Inflammatory macrophage treated with lipopolysaccharide for 4 hours (primary cell): ENCODE results near the gene POLG2.

Experiments
- DNase-seq: peaks from one replicate; pipeline ENCODE4 v3.0.0-alpha.2; 2020

POLG2 gene

GRCh38 chr17:64496786-64497564 is at the start of gene POLG2:
Gene POLG2, minus strand, starts transcription at chr17:64497054. Its CDS starts 86 bp downstream, at chr17:64496968.
- peak; percentile 94 for DNase-seq

DNA sequence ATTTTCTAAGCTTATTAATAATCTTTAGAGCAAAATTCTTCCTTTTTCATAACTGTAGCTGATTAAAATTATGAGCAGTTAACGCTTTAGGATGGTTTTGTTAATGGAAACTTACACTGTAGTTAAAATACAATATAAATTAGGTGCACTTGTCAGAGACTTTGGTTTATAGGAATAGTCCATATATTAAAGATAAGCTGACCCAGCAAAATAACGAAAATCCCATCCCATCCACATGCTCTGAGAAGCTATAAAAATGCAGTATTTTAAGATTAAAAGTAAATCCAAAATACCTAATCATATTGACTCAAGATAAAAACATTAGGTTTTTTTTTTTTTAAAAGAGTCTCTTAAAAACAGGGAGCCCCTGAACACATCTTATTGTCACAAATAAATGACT is 47.9 kb upstream of the POLG2 start:
- DNase-seq: no peak

DNA sequence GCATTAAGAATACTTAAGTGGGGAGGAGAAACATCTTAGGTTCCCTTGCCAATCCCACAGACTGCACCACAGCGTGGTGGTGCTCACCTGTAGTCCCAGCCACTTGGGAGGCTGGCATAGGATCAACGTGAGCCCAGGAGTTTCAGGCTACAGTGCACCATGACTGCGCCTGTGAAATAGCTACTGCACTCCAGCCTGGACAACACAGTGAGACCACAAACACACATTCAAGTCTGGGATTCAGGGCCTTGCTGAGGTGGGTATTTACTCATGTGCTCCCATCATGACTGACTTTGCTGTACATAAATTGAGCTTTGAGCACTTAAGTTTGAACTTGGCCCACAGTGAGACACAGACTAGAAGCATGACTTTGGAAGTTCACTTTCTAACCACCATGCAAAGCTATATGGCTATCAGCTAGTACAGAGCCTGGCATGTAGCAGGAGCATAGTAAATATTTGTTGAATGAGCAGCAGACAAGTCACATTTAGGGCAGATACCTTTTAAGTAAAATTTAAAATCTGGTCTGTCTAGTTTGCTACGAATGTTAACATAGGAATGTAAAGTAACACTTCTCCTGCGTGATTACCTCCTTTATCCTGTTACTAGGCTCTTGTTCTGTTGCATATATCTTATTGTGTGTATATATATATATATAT is 43.4 kb upstream of the POLG2 start:
- DNase-seq: no peak

- no peak for DNase-seq
These were observed 41.8 kb upstream of the POLG2 start for GRCh38 chr17:64538508-64539130.

DNA sequence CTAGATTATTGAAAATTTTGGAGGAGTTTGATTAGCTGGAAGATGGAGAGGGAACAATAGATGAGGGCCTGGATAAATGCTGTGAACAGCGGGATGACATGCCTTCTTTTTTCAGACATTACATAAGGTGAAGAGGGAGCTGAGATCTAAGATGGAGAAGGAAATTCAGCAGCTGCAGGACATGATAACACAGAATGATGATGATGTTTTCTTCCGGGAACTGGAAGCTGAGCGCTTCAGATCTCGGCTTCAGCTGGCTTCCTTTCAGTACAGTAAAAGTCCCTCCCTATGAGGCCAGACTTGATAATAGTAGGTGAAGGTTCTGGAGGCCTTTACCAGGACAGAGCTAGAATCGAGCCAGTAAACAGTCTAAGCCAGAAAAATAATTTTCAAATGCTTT is 40.6 kb upstream of the POLG2 start:
- DNase-seq: no peak

DNA sequence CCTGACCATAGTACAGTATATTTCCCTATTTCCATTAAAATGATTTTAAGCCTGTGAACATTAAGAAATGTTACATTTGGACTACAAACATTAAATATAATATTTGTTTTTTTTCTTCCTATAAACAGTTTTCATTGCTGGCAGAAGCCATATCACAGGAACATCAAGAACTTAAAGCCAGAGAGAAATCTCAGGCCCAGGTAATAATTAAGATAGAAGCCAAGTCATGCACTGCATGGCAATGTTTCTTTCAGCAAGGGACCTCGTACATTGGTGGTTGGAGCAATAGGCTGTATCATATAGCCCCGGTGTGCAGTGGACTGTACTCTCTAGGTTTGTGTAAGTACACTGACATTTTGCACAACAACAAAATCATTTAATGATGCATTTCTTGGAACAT is 40.1 kb upstream of the POLG2 start:
- DNase-seq: no peak

DNA sequence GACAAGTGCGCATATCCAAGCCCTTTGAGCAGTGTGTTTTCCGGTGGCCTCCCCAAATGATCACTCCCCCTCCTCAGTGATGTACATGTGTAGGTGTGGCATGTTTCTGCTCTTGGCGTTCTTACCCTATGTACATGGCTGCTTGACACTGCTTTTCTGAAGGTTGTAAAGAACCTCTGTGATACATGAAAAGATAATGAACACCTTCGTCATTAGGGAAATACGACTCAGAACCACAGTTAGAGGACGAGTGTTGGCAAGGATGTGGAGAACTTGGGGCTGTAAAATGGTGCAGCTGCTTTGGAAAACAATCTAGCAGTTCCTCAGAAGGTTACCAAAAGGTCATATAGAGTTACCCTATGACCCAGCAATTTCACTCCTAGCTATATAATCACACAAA is 38.5 kb upstream of the POLG2 start:
- no peak for DNase-seq

DNA sequence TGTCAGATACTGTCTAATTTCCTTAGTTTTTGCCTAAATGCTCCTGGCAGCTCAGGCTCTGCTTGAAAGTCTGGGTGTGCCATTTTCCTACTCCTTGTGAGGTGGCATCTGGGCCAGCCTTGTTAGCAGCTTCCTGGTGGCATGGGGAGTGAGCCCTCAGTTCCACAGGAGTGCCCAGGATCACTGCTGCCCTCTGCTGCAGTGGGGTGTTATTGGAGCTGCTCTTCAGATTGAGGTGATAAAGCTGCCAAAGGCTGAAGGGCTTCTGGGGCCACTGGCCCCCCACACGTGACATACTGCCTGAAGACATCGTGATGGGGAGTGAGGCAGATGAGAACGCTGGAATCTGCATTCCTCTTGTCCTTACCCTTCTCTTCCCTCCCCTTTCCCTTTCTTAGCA is 37.3 kb upstream of the POLG2 start:
- no peak for DNase-seq

DNA sequence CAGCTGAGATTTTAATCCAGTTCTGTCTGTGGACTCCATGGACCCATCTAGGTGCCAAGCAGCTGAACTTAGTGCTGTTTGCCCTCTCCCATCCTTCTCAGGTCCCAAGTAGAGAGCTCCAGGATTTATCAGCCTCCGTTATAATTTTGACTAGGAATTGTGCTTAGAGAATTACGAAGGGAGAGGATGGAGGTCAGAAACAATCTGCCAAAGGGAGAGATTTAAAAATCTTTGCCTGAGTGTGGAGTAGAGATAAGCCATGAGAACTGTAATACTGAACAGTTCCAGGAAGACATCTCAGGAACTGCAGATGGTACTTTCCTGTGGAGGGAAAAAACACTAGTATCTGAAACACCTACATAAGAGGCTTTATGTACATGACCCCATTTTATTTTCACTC is 36.9 kb upstream of the POLG2 start:
- DNase-seq: no peak

GRCh38 chr17:64532409-64532808 is 35.6 kb upstream of the POLG2 start:
- DNase-seq: no peak

DNA sequence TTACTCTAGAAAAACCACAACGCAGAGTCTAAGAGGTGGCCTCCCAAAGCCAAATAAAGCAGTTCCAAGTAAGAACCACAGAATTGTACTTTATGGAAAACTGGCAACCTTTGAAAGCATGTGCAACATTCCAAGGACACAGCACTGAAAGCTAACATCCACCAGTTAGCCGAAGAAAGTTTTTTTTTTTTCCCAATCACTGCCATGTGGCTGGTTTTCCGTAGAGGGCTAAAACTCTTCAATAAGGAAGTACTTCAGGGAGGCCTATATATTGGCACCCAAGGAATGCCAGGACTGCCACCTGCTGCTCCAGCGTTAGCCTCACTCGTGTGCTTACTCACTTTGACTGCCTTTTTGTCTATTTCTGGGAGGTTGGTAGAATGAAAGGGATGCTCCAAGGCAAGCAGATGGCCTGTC is 35.1 kb upstream of the POLG2 start:
- DNase-seq: no peak

GRCh38 chr17:64529221-64529620 is 32.4 kb upstream of the POLG2 start:
- DNase-seq: no peak

GRCh38 chr17:64527914-64528313 is 31.1 kb upstream of the POLG2 start:
- no peak for DNase-seq

- DNase-seq: no peak
These were observed 23.5 kb upstream of the POLG2 start for GRCh38 chr17:64520359-64520758.

- no peak for DNase-seq
These were observed 22.7 kb upstream of the POLG2 start for GRCh38 chr17:64519601-64520000.

- no peak for DNase-seq
These were observed 19.0 kb upstream of the POLG2 start for GRCh38 chr17:64515829-64516228.

- DNase-seq: no peak
These were observed 18.6 kb upstream of the POLG2 start for GRCh38 chr17:64515419-64515818.

DNA sequence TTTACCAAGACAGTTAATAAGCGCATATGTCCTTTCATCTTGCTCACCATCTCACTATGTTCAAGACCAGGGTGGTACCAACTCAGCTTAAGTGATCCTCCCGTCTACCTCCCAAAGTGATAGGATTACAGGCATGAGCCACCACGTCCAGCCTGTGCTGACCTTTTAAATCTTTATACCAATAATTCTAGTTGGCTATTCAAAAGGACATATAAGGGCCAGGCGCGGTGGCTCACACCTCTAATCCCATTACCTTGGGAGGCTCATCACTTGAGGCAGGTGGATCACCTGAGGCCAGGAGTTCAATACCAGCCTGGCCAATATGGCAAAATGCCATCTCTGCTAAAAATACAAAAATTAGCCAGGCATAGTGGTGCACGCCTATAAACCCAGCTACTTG is 12.3 kb upstream of the POLG2 start:
- no peak for DNase-seq

DNA sequence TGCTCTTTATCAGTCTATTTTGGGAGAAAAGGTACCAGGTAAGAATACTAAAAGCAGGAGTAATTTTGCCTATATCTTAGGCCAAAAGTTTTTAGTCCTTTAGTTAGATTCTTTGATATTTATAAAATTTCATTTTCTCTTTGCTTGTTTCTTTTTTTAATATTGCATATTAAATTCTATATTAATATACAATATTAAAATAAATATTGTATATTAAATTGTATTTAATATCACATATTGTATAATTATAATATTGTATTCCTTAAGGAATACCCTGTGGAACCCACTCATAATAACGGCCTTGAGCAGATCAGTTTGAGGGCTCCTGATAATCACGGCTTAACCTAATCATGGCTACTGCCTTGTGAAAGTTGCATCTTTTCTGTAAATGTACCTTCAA is 11.8 kb upstream of the POLG2 start:
- no peak for DNase-seq

- DNase-seq: peak; percentile 61
These were observed 10.5 kb upstream of the POLG2 start for GRCh38 chr17:64507413-64507782.

GRCh38 chr17:64506576-64507412 is 9.9 kb upstream of the POLG2 start, which contains the start of gene CEP95:
Gene CEP95, plus strand, starts transcription at chr17:64506977. Its CDS starts 121 bp downstream, at chr17:64507098.
- DNase-seq: peak; percentile 97

GRCh38 chr17:64506201-64506575 is 9.3 kb upstream of the POLG2 start, which contains the start of gene DDX5:
Gene DDX5, minus strand, starts transcription at chr17:64506289. Its CDS starts 170 bp downstream, at chr17:64506119.
- DNase-seq: peak; percentile 98
